ENCODE data around the gene RXRA.

DNA sequence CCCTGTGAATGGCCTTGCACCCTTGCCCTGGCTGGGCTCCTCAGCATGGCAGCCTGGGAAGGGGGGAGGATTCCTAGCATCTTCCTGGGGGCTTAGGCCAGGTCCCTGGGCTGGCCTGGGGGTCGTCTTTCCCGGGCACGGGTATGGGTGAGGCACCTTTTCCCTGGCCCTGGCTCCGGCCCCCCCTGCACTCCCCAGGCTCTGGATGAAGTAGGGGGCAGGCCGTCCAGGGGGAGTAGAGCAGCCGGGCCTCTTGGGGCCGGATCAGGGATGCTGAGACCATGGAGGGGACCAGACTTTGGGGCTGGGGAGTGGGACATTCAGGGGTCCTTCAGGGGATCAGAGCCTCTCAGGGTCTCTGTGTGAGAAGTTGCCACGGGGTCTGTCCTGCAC, 6.6 kb downstream of the RXRA start:
- TF ChIP-seq POLR2A (IDR thresholded peaks at IDR 0.05) = no peak
- TF ChIP-seq, protein P1, sequence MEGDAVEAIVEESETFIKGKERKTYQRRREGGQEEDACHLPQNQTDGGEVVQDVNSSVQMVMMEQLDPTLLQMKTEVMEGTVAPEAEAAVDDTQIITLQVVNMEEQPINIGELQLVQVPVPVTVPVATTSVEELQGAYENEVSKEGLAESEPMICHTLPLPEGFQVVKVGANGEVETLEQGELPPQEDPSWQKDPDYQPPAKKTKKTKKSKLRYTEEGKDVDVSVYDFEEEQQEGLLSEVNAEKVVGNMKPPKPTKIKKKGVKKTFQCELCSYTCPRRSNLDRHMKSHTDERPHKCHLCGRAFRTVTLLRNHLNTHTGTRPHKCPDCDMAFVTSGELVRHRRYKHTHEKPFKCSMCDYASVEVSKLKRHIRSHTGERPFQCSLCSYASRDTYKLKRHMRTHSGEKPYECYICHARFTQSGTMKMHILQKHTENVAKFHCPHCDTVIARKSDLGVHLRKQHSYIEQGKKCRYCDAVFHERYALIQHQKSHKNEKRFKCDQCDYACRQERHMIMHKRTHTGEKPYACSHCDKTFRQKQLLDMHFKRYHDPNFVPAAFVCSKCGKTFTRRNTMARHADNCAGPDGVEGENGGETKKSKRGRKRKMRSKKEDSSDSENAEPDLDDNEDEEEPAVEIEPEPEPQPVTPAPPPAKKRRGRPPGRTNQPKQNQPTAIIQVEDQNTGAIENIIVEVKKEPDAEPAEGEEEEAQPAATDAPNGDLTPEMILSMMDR (IDR thresholded peaks at IDR 0.05) = no peak

Data from adrenal gland (tissue), 5 donors.